GM18868 (cell line): ENCODE data around the gene ZNF598.
"Not testable (repeated sequence)": the region's sequence is repeated elsewhere in the genome, so short reads cannot be mapped to it uniquely, and the experiment has no call there.

Source experiments
- ATAC-seq: cut with Tn5 transposase; IDR thresholded peaks from one replicate; pipeline ENCODE4 v1.9.1; 2021; ENCODE audit warnings: mild to moderate bottlenecking, moderate library complexity; ENCODE audit not compliant: unreplicated experiment

ZNF598 gene

DNA sequence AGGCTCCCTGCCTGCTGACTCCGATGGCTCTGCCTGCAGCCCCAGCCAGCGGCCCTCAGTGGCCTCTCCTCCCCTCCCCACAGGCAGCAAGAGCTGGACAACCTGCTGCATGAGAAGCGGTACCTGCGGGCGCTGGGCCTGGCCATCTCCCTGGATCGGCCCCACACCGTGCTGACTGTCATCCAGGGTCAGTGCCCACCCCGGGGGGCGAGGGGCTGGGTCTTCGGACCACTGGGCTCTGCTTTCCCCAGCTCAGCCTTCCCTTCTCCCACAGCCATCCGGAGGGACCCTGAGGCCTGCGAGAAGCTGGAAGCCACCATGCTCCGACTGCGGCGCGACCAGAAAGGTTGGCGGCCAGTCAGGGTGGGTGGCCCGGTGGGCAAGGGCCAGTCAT lies 31.7 kb downstream of the ZNF598 start:
- ATAC-seq: no peak

DNA sequence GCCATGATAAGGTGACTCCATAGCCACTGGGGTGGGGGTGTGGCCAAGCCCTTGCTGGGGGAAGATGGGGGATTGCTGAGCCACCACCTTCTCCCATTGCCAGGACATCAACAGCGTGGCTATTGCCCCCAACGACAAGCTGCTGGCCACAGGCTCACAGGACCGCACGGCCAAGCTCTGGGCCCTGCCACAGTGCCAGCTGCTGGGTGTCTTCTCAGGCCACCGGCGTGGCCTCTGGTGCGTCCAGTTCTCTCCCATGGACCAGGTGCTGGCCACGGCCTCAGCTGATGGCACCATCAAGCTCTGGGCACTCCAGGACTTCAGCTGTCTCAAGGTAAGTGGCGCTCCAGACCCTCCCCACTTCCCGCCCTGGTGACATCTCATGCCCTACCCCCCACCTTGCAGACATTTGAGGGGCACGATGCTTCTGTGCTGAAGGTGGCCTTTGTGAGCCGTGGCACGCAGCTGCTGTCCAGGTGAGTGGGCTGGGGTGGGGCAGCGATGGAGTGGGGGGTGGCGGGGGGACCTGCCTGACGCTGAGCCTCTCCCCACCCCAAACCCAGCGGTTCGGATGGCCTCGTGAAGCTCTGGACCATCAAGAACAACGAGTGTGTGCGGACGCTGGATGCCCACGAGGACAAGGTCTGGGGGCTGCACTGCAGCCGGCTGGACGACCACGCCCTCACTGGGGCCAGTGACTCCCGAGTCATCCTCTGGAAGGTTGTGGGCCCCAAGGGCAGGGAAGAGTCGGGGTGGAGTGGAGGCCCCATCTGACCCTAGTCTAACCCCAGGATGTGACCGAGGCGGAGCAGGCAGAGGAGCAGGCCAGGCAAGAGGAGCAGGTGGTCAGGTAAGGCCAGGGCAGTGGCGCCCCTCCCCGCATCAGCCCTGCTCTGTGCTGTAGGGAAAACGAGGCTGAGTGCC lies 32.4 kb downstream of the ZNF598 start:
- ATAC-seq: no peak

DNA sequence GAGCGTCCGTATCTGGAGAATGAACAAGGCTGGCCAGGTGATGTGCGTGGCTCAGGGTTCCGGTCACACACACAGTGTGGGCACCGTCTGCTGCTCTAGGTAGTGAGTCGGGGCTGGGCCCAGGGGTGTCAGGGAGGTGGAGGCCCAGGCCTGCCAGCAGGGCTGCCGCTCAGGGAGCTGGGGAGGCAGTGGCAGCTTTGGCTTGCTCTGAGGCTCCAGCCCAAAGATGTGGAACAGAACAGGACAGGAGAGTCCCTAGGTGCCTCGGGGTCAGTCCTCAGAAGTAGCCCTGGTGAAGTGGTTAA lies 33.5 kb downstream of the ZNF598 start:
- no peak for ATAC-seq

DNA sequence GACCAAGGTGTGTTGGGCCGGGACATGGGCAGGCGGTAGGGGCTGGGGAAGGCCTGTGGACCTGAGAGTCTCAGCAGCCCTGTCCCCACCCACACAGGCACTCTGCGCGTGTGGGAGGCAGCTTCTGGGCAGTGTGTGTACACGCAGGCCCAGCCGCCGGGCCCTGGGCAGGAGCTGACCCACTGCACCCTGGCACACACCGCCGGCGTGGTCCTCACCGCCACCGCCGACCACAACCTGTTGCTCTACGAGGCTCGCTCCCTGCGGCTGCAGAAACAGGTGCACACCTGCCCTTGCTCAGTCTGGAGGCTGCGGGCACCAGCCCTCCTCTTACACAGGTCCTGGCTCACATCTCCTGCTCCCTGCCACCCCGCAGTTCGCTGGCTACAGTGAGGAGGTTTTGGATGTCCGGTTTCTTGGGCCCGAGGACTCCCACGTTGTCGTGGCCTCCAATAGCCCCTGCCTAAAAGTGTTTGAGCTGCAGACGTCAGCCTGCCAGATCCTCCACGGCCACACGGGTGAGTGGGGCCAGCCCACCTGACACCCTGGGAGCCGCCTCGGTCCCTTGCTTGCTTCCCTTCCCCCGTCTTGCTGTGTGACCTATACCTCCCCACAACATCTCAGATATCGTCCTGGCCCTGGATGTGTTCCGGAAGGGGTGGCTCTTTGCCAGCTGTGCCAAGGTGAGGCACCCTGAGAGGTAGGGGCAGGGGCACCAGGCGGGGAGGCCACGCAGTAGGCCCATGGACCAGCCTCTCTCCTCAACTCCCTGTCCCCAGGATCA lies 34.0 kb downstream of the ZNF598 start:
- no peak for ATAC-seq

DNA sequence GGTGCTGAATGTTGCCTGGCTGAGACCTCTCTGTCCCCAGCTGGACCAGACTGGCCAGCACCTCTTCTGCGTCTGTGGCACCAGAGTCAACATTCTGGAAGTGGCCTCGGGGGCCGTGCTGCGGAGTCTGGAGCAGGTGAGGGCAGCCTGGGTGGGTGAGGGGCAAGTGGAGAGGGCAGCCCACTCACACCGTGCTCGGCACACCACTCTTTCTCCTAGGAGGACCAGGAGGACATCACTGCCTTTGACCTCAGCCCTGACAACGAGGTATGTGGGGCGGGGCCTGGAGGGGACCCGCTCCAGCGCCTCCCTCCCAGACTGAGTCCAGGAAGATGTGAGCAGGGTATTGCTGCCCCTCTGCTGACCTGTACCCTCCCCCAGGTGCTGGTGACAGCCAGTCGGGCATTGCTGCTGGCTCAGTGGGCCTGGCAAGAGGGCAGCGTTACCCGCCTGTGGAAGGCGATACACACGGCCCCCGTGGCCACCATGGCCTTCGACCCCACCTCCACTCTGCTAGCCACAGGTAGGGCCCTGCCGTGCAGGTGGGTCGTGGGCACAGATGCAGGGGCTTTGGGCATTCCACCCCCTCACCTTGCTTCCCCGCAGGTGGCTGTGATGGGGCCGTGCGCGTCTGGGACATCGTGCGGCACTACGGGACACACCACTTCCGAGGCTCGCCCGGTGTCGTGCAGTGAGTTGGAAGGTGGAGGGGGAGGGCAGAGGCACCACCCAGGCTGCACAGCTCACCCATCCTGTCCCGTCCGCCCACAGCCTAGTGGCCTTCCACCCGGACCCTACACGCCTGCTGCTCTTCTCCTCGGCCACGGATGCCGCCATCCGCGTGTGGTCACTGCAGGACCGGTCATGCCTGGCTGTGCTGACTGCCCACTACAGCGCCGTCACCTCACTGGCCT lies 35.2 kb downstream of the ZNF598 start:
- no peak for ATAC-seq

DNA sequence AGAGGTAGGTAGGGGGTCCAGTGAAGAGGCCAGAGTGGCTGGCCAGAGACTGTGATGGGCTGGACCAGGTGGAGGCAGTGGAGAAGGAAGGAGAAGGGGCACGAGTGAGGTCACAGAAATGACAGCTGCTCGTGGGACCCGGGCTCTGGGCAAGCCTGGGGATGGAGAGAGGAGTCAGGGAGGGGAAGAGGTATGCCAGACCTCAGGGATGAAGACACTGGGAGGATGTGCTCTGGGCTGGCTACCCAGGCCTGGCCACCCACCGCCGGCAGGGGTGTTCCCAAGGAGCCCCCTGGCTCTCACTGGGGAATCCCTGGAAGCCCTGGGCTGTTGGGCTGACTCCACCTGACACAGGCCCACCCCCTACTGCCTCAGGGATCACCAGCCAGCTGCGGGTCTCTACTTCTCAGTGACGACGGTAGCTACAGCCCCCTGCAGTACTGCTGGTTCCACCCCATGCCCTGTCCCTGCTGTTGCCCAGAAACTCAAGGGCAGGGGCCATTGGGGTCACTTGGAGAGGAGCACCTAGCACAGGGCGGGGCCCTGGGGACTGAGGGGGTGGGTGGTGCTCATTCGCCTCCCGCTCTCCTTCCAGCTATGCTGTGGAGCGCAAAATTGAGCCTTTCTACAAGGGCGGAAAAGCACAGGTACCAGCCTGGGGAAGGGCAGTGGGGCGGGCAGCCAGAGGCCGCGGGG lies 36.0 kb downstream of the ZNF598 start:
- ATAC-seq: no peak

DNA sequence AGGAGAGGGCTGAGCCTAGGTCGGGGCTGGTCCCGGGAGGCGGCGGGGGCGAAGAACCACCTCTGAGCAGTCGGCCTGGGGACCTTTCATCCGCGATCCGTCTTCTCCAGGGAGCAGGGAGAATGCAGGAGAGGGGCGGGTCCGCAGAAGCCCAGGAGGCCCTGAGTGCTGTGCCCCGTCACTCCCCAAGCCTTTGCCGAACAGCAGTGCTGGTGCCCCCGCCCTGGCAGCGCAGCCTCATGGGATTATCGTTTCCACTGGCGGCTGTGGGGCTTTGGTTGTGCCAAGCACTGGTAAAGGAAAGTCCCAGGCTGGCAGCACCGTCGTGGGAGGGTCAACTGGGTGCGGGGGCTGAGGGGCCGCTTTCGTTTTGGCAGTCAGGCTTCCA lies 37.1 kb downstream of the ZNF598 start:
- ATAC-seq: no peak

DNA sequence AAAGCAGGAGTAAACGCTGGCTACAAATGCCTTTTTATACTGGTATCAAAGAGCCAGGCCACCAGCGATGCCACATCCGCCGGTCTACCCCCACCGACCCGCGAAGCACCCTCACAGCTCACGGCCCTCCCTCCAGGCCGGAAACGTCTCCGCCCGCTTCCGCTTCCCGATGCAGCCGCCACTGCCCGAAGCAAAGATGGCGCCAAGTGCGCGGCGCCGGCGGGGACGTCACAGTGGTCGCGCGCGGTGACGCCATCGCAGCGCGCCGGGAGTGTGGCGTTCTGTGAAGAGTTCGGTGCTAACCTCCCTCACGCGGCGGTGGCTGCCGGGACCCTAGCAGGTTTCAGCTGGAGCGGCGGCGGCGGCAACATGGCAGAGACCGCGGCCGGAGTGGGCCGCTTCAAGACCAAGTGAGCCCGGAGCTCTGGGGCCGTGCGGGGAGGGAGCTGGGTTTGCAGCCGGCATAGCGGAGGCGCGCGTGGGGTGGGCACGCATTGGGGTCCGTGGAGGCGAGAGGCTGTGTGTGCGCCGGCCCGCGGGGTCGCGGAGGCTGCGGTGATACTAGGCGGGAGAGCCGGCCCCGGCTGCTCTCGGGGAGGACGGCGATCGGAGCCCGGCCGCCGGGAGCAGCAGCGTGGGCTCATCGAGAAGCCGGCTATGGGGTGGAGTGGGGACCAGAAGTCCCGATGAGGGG lies 37.7 kb downstream of the ZNF598 start, which contains the start of gene TBL3:
TBL3 (plus strand) TSS at position 258 of the 694 bp plus-strand sequence; CDS start at position 370, 112 bp downstream.
- ATAC-seq: peak; percentile 85

DNA sequence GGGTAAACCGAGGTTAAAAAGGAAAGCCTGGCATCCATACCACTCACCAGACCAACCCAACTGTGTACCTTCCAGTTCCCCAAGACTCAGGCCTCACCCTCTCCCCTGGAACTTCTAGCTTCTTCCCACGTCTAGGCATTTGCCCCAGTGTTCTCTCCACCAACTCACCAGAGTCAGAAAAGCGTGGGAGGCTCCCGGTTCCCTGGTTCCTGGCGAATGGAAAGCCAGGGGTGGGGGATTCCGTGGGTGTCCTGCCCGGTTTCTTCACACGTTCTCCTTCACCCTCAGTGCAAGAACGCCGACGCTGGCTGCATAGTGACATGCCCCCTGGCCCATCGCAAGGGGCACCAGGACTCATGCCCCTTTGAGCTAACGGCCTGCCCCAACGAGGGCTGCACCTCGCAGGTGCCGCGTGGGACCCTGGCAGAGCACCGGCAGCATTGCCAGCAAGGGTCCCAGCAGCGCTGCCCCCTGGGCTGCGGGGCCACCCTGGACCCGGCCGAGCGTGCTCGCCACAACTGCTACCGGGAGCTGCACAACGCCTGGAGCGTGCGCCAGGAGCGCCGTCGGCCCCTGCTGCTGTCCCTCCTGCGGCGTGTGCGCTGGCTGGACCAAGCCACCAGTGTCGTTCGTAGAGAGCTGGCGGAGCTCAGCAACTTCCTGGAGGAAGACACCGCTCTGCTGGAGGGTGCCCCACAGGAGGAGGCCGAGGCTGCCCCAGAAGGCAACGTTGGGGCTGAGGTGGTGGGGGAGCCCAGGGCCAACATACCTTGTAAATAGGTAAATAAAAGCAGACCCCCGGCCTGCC lies 41.3 kb downstream of the ZNF598 start:
- no peak for ATAC-seq

DNA sequence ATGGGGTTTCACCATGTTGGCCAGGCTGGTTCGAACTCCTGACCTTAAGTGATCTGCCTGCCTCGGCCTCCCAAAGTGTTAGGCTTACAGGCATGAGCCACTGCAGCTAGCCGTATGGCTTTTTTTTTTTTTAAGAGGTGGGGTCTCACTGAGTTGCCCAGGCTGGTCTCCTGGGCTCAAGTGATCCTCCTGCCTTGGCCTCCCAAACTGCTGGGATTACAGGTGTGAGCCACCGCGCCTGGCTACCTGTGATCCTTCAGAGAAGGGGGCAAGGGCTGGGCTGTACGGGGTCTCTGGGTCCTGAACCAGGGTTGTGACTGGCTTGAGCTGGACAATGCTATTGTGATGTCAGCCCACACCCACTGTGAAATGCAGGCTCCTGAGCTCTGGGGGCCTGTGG lies 43.2 kb downstream of the ZNF598 start, which contains the start of gene RNF151:
RNF151 (plus strand) TSS at position 397 of the 400 bp plus-strand sequence. CDS start 26 bp downstream, outside the sequence.
- no peak for ATAC-seq

DNA sequence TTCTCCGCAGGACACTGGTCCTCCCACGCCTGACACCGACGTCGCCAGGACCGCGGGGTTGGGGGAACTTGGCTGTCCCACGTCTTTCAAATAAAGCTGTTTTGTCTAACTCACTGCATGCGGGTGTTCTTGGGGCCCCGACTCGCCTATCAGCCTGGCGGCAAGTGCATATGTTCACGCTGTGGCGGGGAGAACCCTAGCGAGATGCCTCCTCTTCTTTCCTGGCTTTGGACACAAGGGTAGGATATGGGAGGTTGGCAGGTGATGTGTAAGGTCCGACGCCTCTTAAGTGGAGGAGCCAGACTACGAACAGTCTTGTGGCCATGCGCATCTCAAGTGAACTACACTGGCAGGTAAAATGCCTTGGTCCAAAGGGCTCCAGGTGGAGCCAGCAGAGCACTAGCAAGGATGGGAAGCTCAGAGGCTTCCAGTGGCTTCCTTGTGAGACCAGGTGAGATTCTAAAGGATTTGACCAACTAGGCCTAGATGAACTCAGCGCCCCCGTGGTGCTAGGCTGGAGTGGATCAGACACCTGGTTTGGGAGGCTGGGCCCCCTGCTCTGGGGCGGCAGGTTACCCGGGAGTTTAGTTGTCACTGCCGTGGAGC lies 44.1 kb downstream of the ZNF598 start:
- ATAC-seq: no peak

DNA sequence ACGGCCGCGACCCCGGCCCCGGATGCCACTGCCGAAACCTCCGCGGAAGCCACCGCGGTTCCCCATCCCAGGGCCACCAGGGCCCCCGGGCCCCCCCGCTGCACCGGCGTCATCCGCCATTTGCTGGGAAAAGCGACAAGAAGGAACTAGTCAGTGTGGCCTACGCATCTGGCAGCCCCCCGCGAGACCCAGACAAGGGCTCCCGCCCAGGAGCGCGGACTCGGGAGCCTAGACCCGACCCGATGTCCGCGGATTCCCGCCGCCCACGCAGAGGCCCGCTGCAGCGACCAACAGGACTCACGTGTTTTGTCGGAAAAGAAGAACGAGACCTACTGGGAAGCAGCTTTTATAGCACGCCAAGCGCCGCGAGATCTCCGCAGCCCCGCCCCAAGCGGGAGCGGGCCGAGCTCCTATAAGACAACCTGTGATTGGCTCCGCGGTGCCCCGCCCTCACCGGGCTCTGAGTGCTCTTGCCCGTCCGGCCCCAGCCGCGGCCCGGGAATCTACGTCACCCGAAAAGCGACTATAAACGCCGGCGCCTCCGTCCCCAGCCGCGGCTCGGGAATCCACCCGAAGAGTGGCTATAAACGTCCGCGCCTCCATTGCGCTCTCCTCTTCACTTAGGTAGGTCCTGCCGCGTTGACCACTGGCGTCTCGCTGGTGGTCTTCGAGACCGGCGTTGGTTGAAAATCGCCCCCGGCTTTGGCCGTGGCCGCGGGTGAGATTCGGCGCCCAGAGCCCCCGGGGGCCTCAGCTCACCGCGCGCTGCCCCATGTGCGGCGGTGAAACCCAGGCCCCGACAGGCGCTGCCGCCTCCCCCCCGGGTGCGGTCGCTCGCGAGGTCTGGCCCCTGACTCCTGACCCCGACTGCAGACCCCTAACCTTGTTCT lies 44.9 kb downstream of the ZNF598 start, which contains the start of gene RPS2:
RPS2 (minus strand) TSS at position 321 of the 890 bp plus-strand sequence; CDS start at position 120, 201 bp downstream.
- peak; percentile 90 for ATAC-seq

DNA sequence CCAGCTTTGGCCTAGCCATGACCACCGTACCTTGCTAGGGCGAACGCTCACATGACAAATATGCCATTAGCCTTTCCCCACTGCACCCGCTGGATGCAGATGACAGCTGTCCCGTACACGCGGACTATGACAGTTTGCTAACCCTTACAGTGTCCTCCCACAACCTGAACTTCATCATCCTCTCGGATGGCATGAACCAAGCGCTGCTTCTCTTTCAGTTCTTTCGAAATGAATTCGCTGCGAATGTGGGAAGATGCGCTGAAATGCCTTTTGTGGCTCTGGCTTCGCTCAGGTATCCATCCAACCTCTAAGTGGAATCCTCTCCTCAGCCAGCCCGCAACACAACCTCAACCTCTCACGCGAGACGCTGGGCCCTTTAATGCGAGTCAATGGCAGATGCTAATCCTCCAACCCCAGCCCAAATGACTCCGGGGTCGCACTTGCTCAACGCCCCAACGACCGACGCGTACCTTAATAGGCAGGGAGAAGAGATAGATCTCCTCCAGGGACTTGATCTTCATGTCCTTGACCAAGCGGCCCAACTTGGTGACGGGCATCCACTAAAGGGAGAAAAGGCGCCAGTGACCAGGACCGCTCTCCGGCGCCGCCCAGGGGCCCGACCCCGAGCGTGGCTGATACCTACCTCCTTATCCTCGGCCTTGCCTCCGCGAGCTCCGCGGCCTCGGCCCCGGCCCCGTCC lies 45.7 kb downstream of the ZNF598 start:
- ATAC-seq: no peak

DNA sequence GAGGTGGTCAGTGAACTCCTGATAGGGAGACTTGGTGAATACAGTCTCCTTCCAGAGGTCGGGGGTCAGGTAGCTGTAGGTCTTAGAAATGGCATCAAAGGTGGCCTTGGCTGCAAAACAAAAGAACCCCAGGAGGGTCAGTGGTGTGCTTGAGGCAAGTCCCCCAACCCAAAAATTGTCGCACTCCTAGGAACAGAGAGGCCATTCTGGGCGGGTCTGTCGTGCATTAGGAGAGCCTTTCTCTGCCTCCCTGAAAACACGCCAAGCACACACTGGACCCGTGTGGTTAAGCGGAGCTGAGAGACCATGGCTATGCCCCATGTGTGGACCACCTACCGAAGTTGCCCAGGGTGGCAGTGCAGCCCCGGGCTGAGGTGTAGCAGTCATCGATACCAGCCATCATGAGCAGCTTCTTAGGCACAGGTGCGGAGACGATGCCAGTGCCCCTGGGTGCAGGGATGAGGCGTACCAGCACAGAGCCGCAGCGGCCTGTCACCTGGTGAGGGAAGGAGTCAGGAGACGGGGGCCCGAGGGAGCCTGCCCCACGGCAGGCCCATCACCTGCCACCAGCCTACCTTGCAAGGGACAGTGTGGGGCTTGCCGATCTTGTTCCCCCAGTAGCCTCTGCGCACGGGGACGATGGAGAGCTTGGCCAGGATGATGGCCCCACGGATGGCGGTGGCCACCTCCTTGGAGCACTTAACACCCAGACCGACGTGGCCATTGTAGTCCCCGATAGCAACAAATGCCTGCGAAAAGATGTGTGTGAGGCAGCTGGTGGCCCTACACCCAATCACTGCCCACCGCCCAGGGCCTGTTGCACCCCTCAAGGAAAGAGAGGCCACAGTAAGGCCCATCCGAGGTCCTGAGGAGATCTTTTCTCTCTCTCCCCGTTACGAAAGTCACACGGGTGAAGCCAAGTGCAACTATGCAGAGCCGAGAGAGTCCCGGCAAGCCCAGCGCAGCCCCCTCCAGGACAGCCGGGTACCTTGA lies 47.2 kb downstream of the ZNF598 start:
- not testable (repeated sequence) for ATAC-seq

DNA sequence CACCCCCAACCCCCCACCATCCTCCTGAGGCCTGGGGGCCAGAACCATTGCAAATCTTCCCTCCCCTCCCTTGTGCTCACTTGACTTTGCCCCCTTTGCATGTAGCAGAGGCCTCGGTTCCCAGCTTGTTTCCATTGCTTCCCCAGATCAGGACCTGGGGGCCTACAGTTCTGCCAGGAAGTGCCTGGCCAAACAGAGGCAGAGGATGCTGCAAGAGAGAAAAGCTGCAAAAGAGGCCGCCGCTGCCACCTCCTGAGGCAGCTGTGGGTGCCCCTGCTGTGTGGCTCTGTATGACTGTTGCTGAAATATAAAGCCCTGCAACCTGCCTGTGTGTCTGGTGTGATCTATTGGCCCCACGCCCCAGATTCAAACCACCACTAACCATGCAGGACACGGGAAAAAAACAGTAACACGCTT lies 48.0 kb downstream of the ZNF598 start:
- ATAC-seq: no peak
